Astrocyte of the cerebellum (primary cell): ENCODE results near the gene CENPP.
"Not testable (repeated sequence)": the region's sequence is repeated elsewhere in the genome, so short reads cannot be mapped to it uniquely, and the experiment has no call there.

Experiments
- DNase-seq: peaks from one replicate; pipeline ENCODE4 v3.0.0-alpha.2; 2011; ENCODE audit warnings: low read depth
- H3K4me3 ChIP-seq: 2 replicates; pipeline ENCODE4 v1.5.1; 2011; ENCODE audit warnings: mild to moderate bottlenecking, low read depth, low read length, moderate library complexity
- in situ Hi-C: cut with HindIII; loops from 2 replicates; pipeline ENCODE4 v1.10.0; 2017; ENCODE audit warnings: low sequenced_read_pairs
- TF ChIP-seq, protein P1 (sequence below): IDR thresholded peaks from 2 replicates; pipeline ENCODE4 v1.5.1; 2012; ENCODE audit warnings: low read length, low read depth, moderate library complexity, mild to moderate bottlenecking; ENCODE audit errors: missing control alignments

CENPP gene

DNA sequence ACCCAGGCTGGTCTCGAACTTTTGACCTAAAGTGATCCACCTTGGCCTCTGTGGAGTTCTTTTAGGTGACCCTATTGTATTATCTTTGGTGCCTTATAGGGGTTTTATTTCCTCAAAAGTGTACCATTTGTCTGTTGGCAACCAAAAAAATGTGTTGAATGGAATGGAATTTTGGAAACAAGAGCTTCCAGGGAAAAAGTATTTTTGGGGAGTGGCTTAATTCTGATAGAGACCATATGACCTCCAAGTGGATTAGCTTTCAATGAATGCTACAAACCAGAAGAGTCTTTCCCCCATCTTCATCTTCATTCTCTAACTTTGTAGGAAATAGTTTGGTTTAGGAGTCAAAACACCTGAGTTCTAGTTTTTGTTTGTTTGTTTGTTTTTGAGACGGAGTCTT is 82.1 kb downstream of the CENPP start:
- H3K4me3 ChIP-seq: no peak overlapping the region
- in situ Hi-C loops: no loop called here
- TF ChIP-seq, protein P1, sequence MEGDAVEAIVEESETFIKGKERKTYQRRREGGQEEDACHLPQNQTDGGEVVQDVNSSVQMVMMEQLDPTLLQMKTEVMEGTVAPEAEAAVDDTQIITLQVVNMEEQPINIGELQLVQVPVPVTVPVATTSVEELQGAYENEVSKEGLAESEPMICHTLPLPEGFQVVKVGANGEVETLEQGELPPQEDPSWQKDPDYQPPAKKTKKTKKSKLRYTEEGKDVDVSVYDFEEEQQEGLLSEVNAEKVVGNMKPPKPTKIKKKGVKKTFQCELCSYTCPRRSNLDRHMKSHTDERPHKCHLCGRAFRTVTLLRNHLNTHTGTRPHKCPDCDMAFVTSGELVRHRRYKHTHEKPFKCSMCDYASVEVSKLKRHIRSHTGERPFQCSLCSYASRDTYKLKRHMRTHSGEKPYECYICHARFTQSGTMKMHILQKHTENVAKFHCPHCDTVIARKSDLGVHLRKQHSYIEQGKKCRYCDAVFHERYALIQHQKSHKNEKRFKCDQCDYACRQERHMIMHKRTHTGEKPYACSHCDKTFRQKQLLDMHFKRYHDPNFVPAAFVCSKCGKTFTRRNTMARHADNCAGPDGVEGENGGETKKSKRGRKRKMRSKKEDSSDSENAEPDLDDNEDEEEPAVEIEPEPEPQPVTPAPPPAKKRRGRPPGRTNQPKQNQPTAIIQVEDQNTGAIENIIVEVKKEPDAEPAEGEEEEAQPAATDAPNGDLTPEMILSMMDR: no peak
- no peak for DNase-seq

DNA sequence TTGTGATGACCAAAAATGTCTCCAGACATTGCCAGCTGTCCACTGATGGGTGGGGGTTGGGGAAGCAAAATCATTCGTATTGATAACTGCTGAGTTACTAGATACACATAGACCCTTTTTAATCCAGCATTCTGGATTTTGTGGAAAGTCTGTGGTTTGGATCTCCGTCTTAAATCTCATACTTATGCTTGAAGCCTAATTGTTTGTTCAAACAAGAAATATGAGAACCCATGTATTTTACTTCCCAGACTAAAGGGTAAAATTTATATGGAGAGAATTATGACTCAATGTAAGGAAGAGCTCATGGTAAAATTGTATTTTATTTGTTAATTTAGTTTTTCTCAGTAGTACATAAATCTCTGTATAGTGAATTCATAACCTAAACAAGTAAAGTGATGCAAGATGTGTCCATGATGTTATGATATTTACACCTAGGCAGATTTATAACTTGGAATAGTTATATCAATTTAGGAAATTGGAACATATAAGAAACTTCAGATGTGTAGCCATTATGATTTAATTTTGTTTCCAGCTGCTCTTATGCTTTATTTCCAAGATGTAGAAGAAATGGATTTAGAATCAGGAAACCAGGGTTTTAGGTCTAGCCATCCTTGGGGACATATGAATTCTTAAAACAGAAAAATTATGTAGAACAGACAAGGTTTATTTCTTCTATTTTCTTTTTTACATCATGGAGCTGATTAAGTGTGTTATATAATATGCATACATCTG is 83.2 kb downstream of the CENPP start:
- DNase-seq: no peak

DNA sequence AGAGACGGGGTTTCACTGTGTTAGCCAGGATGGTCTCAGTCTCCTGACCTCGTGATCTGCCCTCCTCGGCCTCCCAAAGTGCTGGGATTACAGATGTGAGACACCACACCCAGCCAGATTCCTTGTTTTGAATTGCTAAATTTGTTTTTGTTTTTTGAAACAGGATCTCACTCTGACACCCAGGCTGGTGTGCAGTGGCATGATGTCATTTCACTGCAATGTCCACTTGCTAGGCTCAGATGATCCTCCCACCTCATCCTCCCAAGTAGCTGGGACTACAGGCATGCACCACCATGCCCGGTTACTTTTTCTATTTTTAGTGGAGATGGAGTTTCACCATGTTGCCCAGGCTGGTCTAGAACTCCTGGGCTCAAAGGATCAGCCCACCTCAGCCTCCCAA is 85.4 kb downstream of the CENPP start:
- DNase-seq, in situ Hi-C loops, H3K4me3 ChIP-seq: not testable (repeated sequence)

More for the DNA sequence above, 83.2 kb downstream of the CENPP start:
- in situ Hi-C loops: no loop called here
- TF ChIP-seq, protein P1: no peak
- no peak overlapping the region for H3K4me3 ChIP-seq

DNA sequence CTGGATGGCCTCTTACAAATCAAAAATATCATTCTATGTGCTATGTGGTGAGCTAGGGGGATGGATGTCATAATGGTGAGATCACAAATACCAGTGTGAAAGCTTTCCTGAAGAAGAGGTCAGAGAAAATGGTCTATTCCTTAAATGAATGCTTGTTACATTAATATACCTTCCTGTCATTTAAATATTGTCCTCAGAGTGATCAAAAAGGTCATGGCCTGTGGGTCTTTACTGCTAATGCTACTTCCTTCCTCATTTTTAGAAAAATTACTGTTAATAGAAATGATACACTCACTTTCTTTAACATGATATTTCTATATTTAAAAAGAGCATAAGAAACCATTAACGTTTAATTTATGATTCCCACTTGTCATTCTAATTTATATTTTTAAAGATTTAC is 88.8 kb downstream of the CENPP start:
- TF ChIP-seq, protein P1: no peak
- no peak overlapping the region for H3K4me3 ChIP-seq
- no peak for DNase-seq
- in situ Hi-C loops: no loop called here

DNA sequence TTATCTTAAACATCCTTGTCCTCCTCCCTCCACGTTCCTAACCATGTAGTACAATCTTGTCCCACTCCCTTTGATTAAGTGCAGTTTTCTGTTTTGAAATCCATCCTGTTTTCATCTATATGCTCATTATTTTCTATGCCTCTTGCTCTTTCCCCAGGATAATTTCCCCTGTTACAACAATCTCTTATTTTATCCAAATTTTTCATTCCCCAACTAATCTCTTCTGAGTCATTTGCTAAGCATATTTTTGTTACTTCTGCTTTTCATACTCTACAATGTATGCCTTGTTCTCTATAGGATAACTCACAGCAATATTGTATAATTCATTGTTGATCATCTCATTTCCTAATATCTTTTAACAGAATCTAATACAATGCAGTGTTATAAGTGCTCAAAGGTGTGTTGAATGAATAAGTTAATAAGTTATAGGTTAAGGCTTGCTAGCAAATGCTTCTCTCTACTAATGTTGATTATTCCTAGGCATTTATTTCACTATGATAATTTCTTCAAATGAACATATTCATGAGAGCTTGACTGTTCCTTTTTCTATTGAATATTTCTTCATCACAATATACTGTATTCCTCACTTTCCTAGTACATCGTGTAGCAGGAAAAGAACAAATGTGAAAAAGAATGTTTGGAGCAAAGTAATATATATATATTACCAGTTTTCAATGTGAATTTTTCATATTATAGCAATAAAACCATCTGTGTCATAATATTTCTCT is 97.0 kb downstream of the CENPP start:
- no peak for DNase-seq
- TF ChIP-seq, protein P1: no peak
- no peak overlapping the region for H3K4me3 ChIP-seq
- in situ Hi-C loops: no loop called here

DNA sequence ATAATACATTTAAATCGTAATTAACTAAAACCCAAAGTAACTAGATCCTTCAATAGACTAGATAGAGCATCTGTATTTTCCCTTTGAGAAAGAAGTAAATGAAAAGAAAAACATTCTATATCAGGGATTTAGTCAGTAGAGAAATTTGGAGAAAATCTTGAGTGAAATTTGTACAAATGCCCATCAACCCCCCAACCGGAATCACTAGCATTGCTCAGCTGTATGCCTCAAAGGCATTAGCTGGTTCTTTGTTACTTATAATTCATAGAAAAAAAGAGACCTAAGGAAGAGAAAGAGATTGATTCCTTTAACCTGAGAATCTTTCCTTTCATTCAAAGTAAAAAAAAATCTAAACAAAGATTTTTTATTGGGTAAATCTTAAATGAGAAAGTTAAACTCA is 97.9 kb downstream of the CENPP start:
- peak overlapping the region; percentile 10 for H3K4me3 ChIP-seq
- in situ Hi-C loops: no loop called here
- DNase-seq: no peak
- TF ChIP-seq, protein P1: no peak

DNA sequence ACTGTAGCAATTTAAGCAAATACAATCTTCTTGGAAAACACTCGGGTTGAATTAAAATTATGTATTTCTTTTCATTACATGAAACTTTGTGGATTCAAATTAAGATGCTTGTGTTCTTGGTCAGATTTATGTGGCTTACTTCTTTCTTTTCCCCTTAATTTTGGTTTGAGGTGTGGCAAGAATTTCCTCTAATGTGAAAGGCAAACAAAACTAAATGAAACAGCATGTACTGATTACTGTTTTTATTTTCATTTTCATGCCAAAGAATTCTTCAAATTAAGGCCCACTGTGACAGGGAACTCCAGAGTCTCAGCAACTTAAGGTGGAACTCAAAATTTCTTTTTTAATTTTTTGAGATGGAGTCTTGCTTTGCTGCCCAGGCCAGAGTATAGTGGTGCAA is 98.6 kb downstream of the CENPP start, which contains the start of gene OMD:
Gene OMD, minus strand, starts transcription at position 132 of the 400 bp plus-strand sequence. CDS start 6,913 bp downstream, outside the sequence.
- H3K4me3 ChIP-seq: peak within 1 kb of the TSS; percentile 10
- TF ChIP-seq, protein P1: no peak
- DNase-seq: peak; percentile 51
- in situ Hi-C loops: no loop called here
